ENCODE data around the gene ERFL.

The ERFL gene

GRCh38 chr19:41906271-41906670 is 22.0 kb downstream of the ERFL start:
- Histone ChIP-seq H3K9me3 (ENCODE audit: insufficient read depth, low read length) (no peaks in the 10 kb centered on the region), H3K9ac (ENCODE audit: insufficient read length, low read depth) (no peak overlapping the region), H3K27me3 (ENCODE audit: insufficient read depth, insufficient read length) (peaks cover 14% of the 10 kb centered on the region), H3K36me3 (ENCODE audit: insufficient read depth, insufficient read length, low read length) (peaks cover 49% of the 10 kb centered on the region), H3K4me3 (ENCODE audit: insufficient read length, low read depth) (no peak overlapping the region), H3K4me1 (ENCODE audit: insufficient read depth, insufficient read length) (peaks cover 5% of the 10 kb centered on the region)
- TF ChIP-seq YY1 (IDR thresholded peaks at IDR 0.05; ENCODE audit: insufficient read depth, insufficient read length) (no peak), ZNF274 (IDR thresholded peaks at IDR 0.05; ENCODE audit: low read depth, low read length) (no peak)
- DNase-seq (ENCODE audit: low read depth, low spot score): no peak

- Histone ChIP-seq H3K9ac (ENCODE audit: insufficient read length, low read depth) (no peak overlapping the region), H3K4me3 (ENCODE audit: insufficient read length, low read depth) (no peak overlapping the region), H3K4me1 (ENCODE audit: insufficient read depth, insufficient read length) (peaks cover 5% of the 10 kb centered on the region), H3K36me3 (ENCODE audit: insufficient read depth, insufficient read length, low read length) (peaks cover 50% of the 10 kb centered on the region), H3K9me3 (ENCODE audit: insufficient read depth, low read length) (no peaks in the 10 kb centered on the region), H3K27me3 (ENCODE audit: insufficient read depth, insufficient read length) (peaks cover 6% of the 10 kb centered on the region)
- DNase-seq (ENCODE audit: low read depth, low spot score): no peak
- no peak for TF ChIP-seq SUZ12 (IDR thresholded peaks at IDR 0.05; ENCODE audit: extremely low read depth, insufficient read depth, insufficient read length)
- TF ChIP-seq ZNF274 (IDR thresholded peaks at IDR 0.05; ENCODE audit: low read depth, low read length): no peak
- no peak for TF ChIP-seq YY1 (IDR thresholded peaks at IDR 0.05; ENCODE audit: insufficient read depth, insufficient read length)
Measured at GRCh38 chr19:41905273-41906002, 22.8 kb downstream of the ERFL start.

- DNase-seq (ENCODE audit: low read depth, low spot score): no peak
- no peak overlapping the region for H3K9ac ChIP-seq (ENCODE audit: insufficient read length, low read depth)
- peaks cover 55% of the 10 kb centered on the region for H3K36me3 ChIP-seq (ENCODE audit: insufficient read depth, insufficient read length, low read length)
- H3K4me3 ChIP-seq (ENCODE audit: insufficient read length, low read depth): no peak overlapping the region
- no peaks in the 10 kb centered on the region for H3K27me3 ChIP-seq (ENCODE audit: insufficient read depth, insufficient read length)
- H3K9me3 ChIP-seq (ENCODE audit: insufficient read depth, low read length): no peaks in the 10 kb centered on the region
- H3K4me1 ChIP-seq (ENCODE audit: insufficient read depth, insufficient read length): peaks cover 5% of the 10 kb centered on the region
- TF ChIP-seq SUZ12 (IDR thresholded peaks at IDR 0.05; ENCODE audit: extremely low read depth, insufficient read depth, insufficient read length) (no peak), YY1 (IDR thresholded peaks at IDR 0.05; ENCODE audit: insufficient read depth, insufficient read length) (no peak), ZNF274 (IDR thresholded peaks at IDR 0.05; ENCODE audit: low read depth, low read length) (no peak)
Measured at GRCh38 chr19:41904118-41904870, 24.0 kb downstream of the ERFL start.

GRCh38 chr19:41903193-41903953 is 24.9 kb downstream of the ERFL start:
- DNase-seq (ENCODE audit: low read depth, low spot score): no peak
- peaks cover 5% of the 10 kb centered on the region for H3K4me1 ChIP-seq (ENCODE audit: insufficient read depth, insufficient read length)
- H3K27me3 ChIP-seq (ENCODE audit: insufficient read depth, insufficient read length): no peaks in the 10 kb centered on the region
- peaks cover 58% of the 10 kb centered on the region for H3K36me3 ChIP-seq (ENCODE audit: insufficient read depth, insufficient read length, low read length)
- no peak overlapping the region for H3K4me3 ChIP-seq (ENCODE audit: insufficient read length, low read depth)
- no peaks in the 10 kb centered on the region for H3K9me3 ChIP-seq (ENCODE audit: insufficient read depth, low read length)
- no peak overlapping the region for H3K9ac ChIP-seq (ENCODE audit: insufficient read length, low read depth)
- no peak for TF ChIP-seq SUZ12 (IDR thresholded peaks at IDR 0.05; ENCODE audit: extremely low read depth, insufficient read depth, insufficient read length)
- TF ChIP-seq ZNF274 (IDR thresholded peaks at IDR 0.05; ENCODE audit: low read depth, low read length): no peak

GRCh38 chr19:41902594-41902993 is 25.7 kb downstream of the ERFL start:
- Histone ChIP-seq H3K4me3 (ENCODE audit: insufficient read length, low read depth) (no peak overlapping the region), H3K27me3 (ENCODE audit: insufficient read depth, insufficient read length) (no peaks in the 10 kb centered on the region), H3K9ac (ENCODE audit: insufficient read length, low read depth) (no peak overlapping the region), H3K4me1 (ENCODE audit: insufficient read depth, insufficient read length) (peaks cover 7% of the 10 kb centered on the region), H3K9me3 (ENCODE audit: insufficient read depth, low read length) (no peaks in the 10 kb centered on the region), H3K36me3 (ENCODE audit: insufficient read depth, insufficient read length, low read length) (peaks cover 62% of the 10 kb centered on the region)
- no peak for DNase-seq (ENCODE audit: low read depth, low spot score)
- TF ChIP-seq YY1 (IDR thresholded peaks at IDR 0.05; ENCODE audit: insufficient read depth, insufficient read length): no peak
- no peak for TF ChIP-seq ZNF274 (IDR thresholded peaks at IDR 0.05; ENCODE audit: low read depth, low read length)
- TF ChIP-seq SUZ12 (IDR thresholded peaks at IDR 0.05; ENCODE audit: extremely low read depth, insufficient read depth, insufficient read length): no peak

GRCh38 chr19:41901707-41902360 is 26.4 kb downstream of the ERFL start:
- peaks cover 7% of the 10 kb centered on the region for H3K4me1 ChIP-seq (ENCODE audit: insufficient read depth, insufficient read length)
- TF ChIP-seq SUZ12 (IDR thresholded peaks at IDR 0.05; ENCODE audit: extremely low read depth, insufficient read depth, insufficient read length) (no peak), YY1 (IDR thresholded peaks at IDR 0.05; ENCODE audit: insufficient read depth, insufficient read length) (no peak), ZNF274 (IDR thresholded peaks at IDR 0.05; ENCODE audit: low read depth, low read length) (no peak)
- H3K9me3 ChIP-seq (ENCODE audit: insufficient read depth, low read length): no peaks in the 10 kb centered on the region
- H3K27me3 ChIP-seq (ENCODE audit: insufficient read depth, insufficient read length): no peaks in the 10 kb centered on the region
- no peak overlapping the region for H3K4me3 ChIP-seq (ENCODE audit: insufficient read length, low read depth)
- peaks cover 58% of the 10 kb centered on the region for H3K36me3 ChIP-seq (ENCODE audit: insufficient read depth, insufficient read length, low read length)
- no peak for DNase-seq (ENCODE audit: low read depth, low spot score)
- no peak overlapping the region for H3K9ac ChIP-seq (ENCODE audit: insufficient read length, low read depth)

All from NT2/D1 (cell line).